ENCODE results near the gene SREBF2. TPM values are rescaled to one million over a fixed set of nuclear protein-coding genes. Genes with fewer than 3 reads are reported as not detected.

SREBF2 gene
- total and polyA plus RNA-seq, 2 donors (not counting 3 experiments of a cell fraction or from before 2014, with no cell fraction given): 101 to 136 TPM

- H3K9me1 ChIP-seq (replicated peaks; ENCODE audit: control insufficient read depth, extremely low read depth, insufficient read depth, low read length): no peaks in the 10 kb centered on the region
- TF ChIP-seq JUN (IDR thresholded peaks at IDR 0.05; ENCODE audit: borderline replicate concordance, insufficient read depth, insufficient read length, low read depth) (no peak), EZH2 (IDR thresholded peaks at IDR 0.05; ENCODE audit: borderline replicate concordance, low read depth, low read length, severe bottlenecking) (no peak), GATA2 (IDR thresholded peaks at IDR 0.05; ENCODE audit: insufficient read depth, insufficient read length, low read depth, low read length) (no peak), POLR2A (IDR thresholded peaks at IDR 0.05; ENCODE audit: low read depth, low read length) (no peak), CTCF (IDR thresholded peaks at IDR 0.05; ENCODE audit: extremely low read depth in 1 of 2, insufficient read depth in 1 of 2, low read depth in 1 of 2, low read length in 2 of 2) (no peak), MYC (IDR thresholded peaks at IDR 0.05; ENCODE audit: low read depth, low read length) (no peak), POLR2AphosphoS5 (IDR thresholded peaks at IDR 0.05; ENCODE audit: insufficient read depth, low read depth, low read length) (no peak), MAX (IDR thresholded peaks at IDR 0.05; ENCODE audit: insufficient read depth, insufficient read length) (no peak), FOS (IDR thresholded peaks at IDR 0.05; ENCODE audit: borderline replicate concordance, insufficient read depth, low read length) (no peak)
- dilution Hi-C loops (cut with MboI; ENCODE audit: extremely low pct_ligation_motif_present, low sequenced_read_pairs) (no loop called here), intact Hi-C loops (cut with micrococcal nuclease) (no loop called here)
- no peak overlapping the region for H3K4me3 ChIP-seq (replicated peaks in 1 of 3; ENCODE audit: insufficient read depth in 1 of 3, low read depth in 1 of 3, low read length in 3 of 3)
- H3K36me3 ChIP-seq (ENCODE audit: control insufficient read depth in 2 of 2, extremely low read depth in 1 of 2, insufficient read depth in 2 of 2, low read length in 2 of 2): peaks cover 4 to 12% of the 10 kb centered on the region in 2 experiments
- H2AFZ ChIP-seq (ENCODE audit: low read depth, low read length): no peak overlapping the region
- BruUV-seq (replicated peaks): no TSS peak
- POLR2A ChIA-PET: no interaction called here
- H3K27ac ChIP-seq (ENCODE audit: insufficient read depth, low read depth, low read length): no peak overlapping the region
- H3K27me3 ChIP-seq (ENCODE audit: control insufficient read depth in 2 of 2, insufficient read depth in 2 of 2, low read length in 2 of 2): no peaks in the 10 kb centered on the region
- no peak overlapping the region for H3K9ac ChIP-seq (replicated peaks; ENCODE audit: extremely low read depth, insufficient read depth, low read length)
- H3K4me1 ChIP-seq (ENCODE audit: control insufficient read depth, extremely low read depth, insufficient read depth, low read length): peaks cover 4% of the 10 kb centered on the region
- peaks cover 72% of the 10 kb centered on the region for H3K79me2 ChIP-seq (ENCODE audit: control insufficient read depth, insufficient read depth, low read length)
- no peak overlapping the region for H3K4me2 ChIP-seq (ENCODE audit: insufficient read depth, low read length)
- H3K9me3 ChIP-seq (replicated peaks; ENCODE audit: control insufficient read depth, insufficient read depth, low read length): no peaks in the 10 kb centered on the region
- CTCF ChIA-PET: interaction anchor here (2.1 to 2.5 kb wide), 2 partner anchors 166 to 196 kb away, joined by 5 to 12 read pairs; no protein-coding TSS in a partner anchor
- peaks cover 1% of the 10 kb centered on the region for H4K20me1 ChIP-seq (replicated peaks; ENCODE audit: control insufficient read depth, extremely low read depth, insufficient read depth, low read length)
- no peak for FAIRE-seq
- DNase-seq (ENCODE audit: low read depth, low spot score): no peak
These were observed 30.6 kb downstream of the SREBF2 start for GRCh38 chr22:41863472-41863871.

Measured in endothelial cell of umbilical vein (primary cell).